ENCODE data around the gene KRT39.

GRCh38 chr17:40992666-40993065 lies 25.9 kb upstream of the KRT39 start:
- TF ChIP-seq POLR2A (IDR thresholded peaks at IDR 0.05; ENCODE audit: low read length) (no peak), GATA1 (IDR thresholded peaks at IDR 0.05; ENCODE audit: low read depth, low read length) (no peak)
